ENCODE results near the gene SEMA5A. TPM values are rescaled to one million over a fixed set of nuclear protein-coding genes. Genes with fewer than 3 reads are reported as not detected.

The SEMA5A gene
- total RNA-seq, 1 donor from 2014 or later: 4.0 TPM

- no peaks in the 10 kb centered on the region for H3K4me1 Mint-ChIP-seq (ENCODE audit: low read depth)
- H3K36me3 Mint-ChIP-seq (ENCODE audit: insufficient read depth): no peaks in the 10 kb centered on the region
- peaks cover 23% of the 10 kb centered on the region for H3K27me3 Mint-ChIP-seq
- no peak overlapping the region for H3K4me3 Mint-ChIP-seq (ENCODE audit: low read depth)
- H3K27ac Mint-ChIP-seq: no peak overlapping the region
- DNase-seq (ENCODE audit: low spot score, unreplicated experiment): no peak
- TF ChIP-seq CTCF (IDR thresholded peaks at IDR 0.05; ENCODE audit: unreplicated experiment): no peak
- H3K9me3 Mint-ChIP-seq (ENCODE audit: low read depth): no peaks in the 10 kb centered on the region
These were observed 430.8 kb downstream of the SEMA5A start for GRCh38 chr5:9115093-9115492.

GRCh38 chr5:9112520-9113291, 433.2 kb downstream of the SEMA5A start:
- no peaks in the 10 kb centered on the region for H3K36me3 Mint-ChIP-seq (ENCODE audit: insufficient read depth)
- peaks cover 33% of the 10 kb centered on the region for H3K27me3 Mint-ChIP-seq
- no peak overlapping the region for H3K4me3 Mint-ChIP-seq (ENCODE audit: low read depth)
- H3K4me1 Mint-ChIP-seq (ENCODE audit: low read depth): no peaks in the 10 kb centered on the region
- DNase-seq (ENCODE audit: low spot score, unreplicated experiment): no peak
- no peak overlapping the region for H3K27ac Mint-ChIP-seq
- no peak for TF ChIP-seq CTCF (IDR thresholded peaks at IDR 0.05; ENCODE audit: unreplicated experiment)
- no peaks in the 10 kb centered on the region for H3K9me3 Mint-ChIP-seq (ENCODE audit: low read depth)

- H3K27me3 Mint-ChIP-seq: peaks cover 60% of the 10 kb centered on the region
These were observed 437.7 kb downstream of the SEMA5A start for GRCh38 chr5:9108162-9108561.

GRCh38 chr5:9105851-9106250, 440.0 kb downstream of the SEMA5A start:
- Mint-ChIP-seq H3K27ac (no peak overlapping the region), H3K36me3 (ENCODE audit: insufficient read depth) (no peaks in the 10 kb centered on the region), H3K4me1 (ENCODE audit: low read depth) (peaks cover 15% of the 10 kb centered on the region), H3K27me3 (peaks cover 62% of the 10 kb centered on the region), H3K4me3 (ENCODE audit: low read depth) (no peak overlapping the region), H3K9me3 (ENCODE audit: low read depth) (no peaks in the 10 kb centered on the region)
- DNase-seq (ENCODE audit: low spot score, unreplicated experiment): no peak
- TF ChIP-seq CTCF (IDR thresholded peaks at IDR 0.05; ENCODE audit: unreplicated experiment): no peak

More at GRCh38 chr5:9108162-9108561, 437.7 kb downstream of the SEMA5A start:
- H3K9me3 Mint-ChIP-seq (ENCODE audit: low read depth): no peaks in the 10 kb centered on the region
- TF ChIP-seq CTCF (IDR thresholded peaks at IDR 0.05; ENCODE audit: unreplicated experiment): no peak
- no peaks in the 10 kb centered on the region for H3K36me3 Mint-ChIP-seq (ENCODE audit: insufficient read depth)
- no peak overlapping the region for H3K4me3 Mint-ChIP-seq (ENCODE audit: low read depth)
- H3K4me1 Mint-ChIP-seq (ENCODE audit: low read depth): peaks cover 11% of the 10 kb centered on the region
- H3K27ac Mint-ChIP-seq: no peak overlapping the region
- DNase-seq (ENCODE audit: low spot score, unreplicated experiment): no peak

DNA sequence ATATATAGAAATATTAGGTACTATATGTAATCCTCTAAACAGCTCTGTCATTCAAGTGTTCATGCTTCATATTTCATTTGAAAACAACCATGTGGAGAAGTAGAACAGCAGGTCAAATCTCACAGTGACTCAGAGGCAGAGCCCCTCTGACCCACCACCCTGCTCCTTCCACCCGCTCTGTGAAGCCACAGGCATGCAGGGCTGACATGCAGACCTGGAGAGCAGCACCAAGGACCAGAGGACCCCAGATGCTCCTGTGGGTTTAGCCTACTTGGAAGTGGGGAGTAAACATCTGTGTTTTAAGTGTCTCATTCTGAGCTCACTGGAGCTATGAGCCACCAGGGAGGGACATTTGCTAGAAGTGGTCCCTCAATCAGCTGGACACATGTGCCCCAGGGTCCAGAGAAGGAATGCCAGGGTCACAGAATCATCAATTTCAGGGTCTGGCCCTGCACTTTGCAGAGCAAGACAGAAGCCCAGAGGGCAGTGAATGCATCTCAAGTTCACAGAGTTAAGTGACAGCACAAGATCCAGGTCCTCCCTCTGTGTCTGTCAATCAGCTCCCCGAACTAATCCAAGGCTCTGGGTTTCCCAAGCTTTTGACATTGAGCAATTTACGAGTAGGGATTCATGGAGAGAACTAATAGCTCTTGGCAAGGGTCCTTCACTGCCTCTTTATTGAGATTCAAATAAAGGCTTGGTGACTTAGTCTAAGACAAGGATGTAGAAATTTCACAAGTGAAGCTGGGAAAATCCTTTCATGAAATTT, 441.1 kb downstream of the SEMA5A start:
- H3K36me3 Mint-ChIP-seq (ENCODE audit: insufficient read depth): no peaks in the 10 kb centered on the region
- no peak for DNase-seq (ENCODE audit: low spot score, unreplicated experiment)

More for the DNA sequence above, 441.1 kb downstream of the SEMA5A start:
- Mint-ChIP-seq H3K4me1 (ENCODE audit: low read depth) (peaks cover 15% of the 10 kb centered on the region), H3K4me3 (ENCODE audit: low read depth) (no peak overlapping the region), H3K27ac (no peak overlapping the region), H3K27me3 (peaks cover 62% of the 10 kb centered on the region), H3K9me3 (ENCODE audit: low read depth) (no peaks in the 10 kb centered on the region)
- TF ChIP-seq CTCF (IDR thresholded peaks at IDR 0.05; ENCODE audit: unreplicated experiment): no peak
